AG04450 (cell line): Measurements from ENCODE around the gene SLC36A1. TPM values are rescaled to one million over a fixed set of nuclear protein-coding genes. Genes with fewer than 3 reads are reported as not detected.

Source experiments
- CTCF ChIA-PET: fragments of 300-600, 350-600 bp; formaldehyde crosslinking; extraction: SDS; loops from one replicate; lab custom pipeline; 2022; ENCODE audit warnings: antibody characterized with exemption, inconsistent platforms; lab: Charles Lee
- POLR2A ChIA-PET: fragments of 350-600 bp; formaldehyde crosslinking; extraction: SDS; loops from one replicate; lab custom pipeline; 2021; ENCODE audit warnings: antibody characterized with exemption, inconsistent platforms; lab: Yijun Ruan, JAX
- DNase-seq: peaks from one replicate; pipeline ENCODE4 v3.0.0-alpha.2; 2011; ENCODE audit warnings: low read depth, low spot score
- H3K27ac ChIP-seq: one replicate; pipeline ENCODE4 v1.5.1; 2012; ENCODE audit warnings: low read depth, low read length, control low read depth
- H3K27me3 ChIP-seq: one replicate; pipeline ENCODE4 v1.6.0; 2012; ENCODE audit warnings: low read length; ENCODE audit not compliant: control insufficient read depth, insufficient read depth
- H3K4me3 ChIP-seq: 2 replicates; pipeline ENCODE4 v1.5.1; 2011; ENCODE audit warnings: mild to moderate bottlenecking, low read depth, low read length, control low read depth
- H3K9me3 ChIP-seq: 2 replicates; pipeline ENCODE4 v1.5.1; 2012; ENCODE audit warnings: low read length; ENCODE audit not compliant: control insufficient read depth, insufficient read depth
- CTCF ChIP-seq: IDR thresholded peaks from 2 replicates; pipeline ENCODE4 v1.5.1; 2011; ENCODE audit warnings: low read depth, low read length, control low read depth, inconsistent platforms
- polyA plus RNA-seq: library from polyadenylated mRNA; depleted of rRNA; stranded (reverse); fragments of >200 nt; gene quantifications from 2 replicates; pipeline ENCODE4 v1.2.3, GENCODE V29; 2011

The SLC36A1 gene
- polyA plus RNA-seq, 1 experiment = 22.2 TPM

DNA sequence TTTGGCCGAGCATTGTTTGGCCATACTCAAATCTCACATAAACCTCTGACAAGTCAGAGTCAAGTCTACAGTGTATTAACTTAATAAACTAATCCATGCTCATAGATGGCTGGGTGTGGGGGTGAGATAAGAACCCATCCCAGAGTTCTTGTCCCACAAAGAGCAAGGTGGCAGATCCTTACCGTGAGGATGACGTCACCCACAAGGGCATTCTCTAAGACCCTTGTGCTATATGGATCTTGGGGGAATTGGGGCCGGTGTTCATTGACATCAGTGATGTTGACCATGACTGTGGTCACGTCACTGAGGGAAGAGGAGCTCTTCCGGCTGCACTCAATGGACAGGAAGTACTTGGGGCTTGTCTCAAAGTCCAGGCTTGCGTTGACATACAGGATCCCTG is 81.6 kb downstream of the SLC36A1 start:
- H3K4me3 ChIP-seq = no peak overlapping the region
- TF ChIP-seq CTCF = no peak
- no peaks in the 10 kb centered on the region; the same call in 1 of the 2 replicates for H3K9me3 ChIP-seq
- peaks cover 10% of the 10 kb centered on the region for H3K27me3 ChIP-seq
- POLR2A ChIA-PET = no interaction called here
- no peak for DNase-seq
- CTCF ChIA-PET = interaction anchor here (0.6 to 1.2 kb wide), 2 partner anchors 69 to 130 kb away, joined by 3 read pairs; no protein-coding TSS in a partner anchor
- H3K27ac ChIP-seq = no peak overlapping the region

GRCh38 chr5:151531581-151531980 is 84.2 kb downstream of the SLC36A1 start:
- CTCF ChIA-PET = interaction anchor here (1.2 kb wide), 1 partner anchor 8 kb away, joined by 3 read pairs; no protein-coding TSS in a partner anchor
- peaks cover 8% of the 10 kb centered on the region for H3K27me3 ChIP-seq
- H3K27ac ChIP-seq = no peak overlapping the region
- no peak for DNase-seq
- POLR2A ChIA-PET = no interaction called here
- no peaks in the 10 kb centered on the region; the same call in 1 of the 2 replicates for H3K9me3 ChIP-seq
- no peak overlapping the region for H3K4me3 ChIP-seq
- no peak for TF ChIP-seq CTCF

GRCh38 chr5:151532416-151532815 is 85.0 kb downstream of the SLC36A1 start:
- POLR2A ChIA-PET = no interaction called here
- no peak for TF ChIP-seq CTCF
- no peak overlapping the region for H3K4me3 ChIP-seq

GRCh38 chr5:151534350-151534749 is 86.9 kb downstream of the SLC36A1 start:
- CTCF ChIA-PET = interaction anchor here (1.1 kb wide), 1 partner anchor 117 kb away, joined by 3 read pairs; no protein-coding TSS in a partner anchor
- Histone ChIP-seq H3K9me3 (no peaks in the 10 kb centered on the region; the same call in 1 of the 2 replicates), H3K27me3 (peaks cover 5% of the 10 kb centered on the region), H3K4me3 (no peak overlapping the region), H3K27ac (no peak overlapping the region)
- no peak for TF ChIP-seq CTCF
- DNase-seq = no peak
- POLR2A ChIA-PET = no interaction called here

More at GRCh38 chr5:151532416-151532815, 85.0 kb downstream of the SLC36A1 start:
- Histone ChIP-seq H3K27ac (no peak overlapping the region), H3K27me3 (peaks cover 5% of the 10 kb centered on the region), H3K9me3 (no peaks in the 10 kb centered on the region; the same call in 1 of the 2 replicates)
- CTCF ChIA-PET = interaction anchor here (1.2 kb wide), 2 partner anchors 9 to 119 kb away, joined by 3 read pairs; no protein-coding TSS in a partner anchor
- no peak for DNase-seq

DNA sequence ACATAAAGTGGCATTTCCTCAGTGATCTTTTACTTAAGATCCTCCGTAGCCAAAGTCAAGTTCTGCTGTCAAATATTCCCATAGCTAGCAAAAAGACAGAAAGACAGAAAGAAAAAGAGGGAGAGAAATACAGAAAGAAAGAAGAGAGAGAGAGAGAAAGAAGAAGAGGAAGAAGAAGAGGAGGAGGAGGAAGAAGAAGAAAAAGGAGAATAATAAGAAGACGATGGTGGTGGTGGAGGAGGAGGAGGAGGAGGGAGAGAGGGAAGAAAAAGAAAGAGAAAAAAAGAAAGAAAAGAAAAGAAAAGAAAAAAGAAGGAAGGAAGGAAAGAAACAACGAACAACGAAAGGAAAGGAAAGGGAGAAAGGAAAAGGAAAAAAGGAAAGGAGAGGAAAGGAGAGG is 89.6 kb downstream of the SLC36A1 start:
- H3K4me3 ChIP-seq = no peak overlapping the region
- H3K9me3 ChIP-seq = no peaks in the 10 kb centered on the region
- DNase-seq = no peak
- POLR2A ChIA-PET = no interaction called here
- no peak for TF ChIP-seq CTCF
- no peak overlapping the region for H3K27ac ChIP-seq
- peaks cover 5% of the 10 kb centered on the region for H3K27me3 ChIP-seq
- CTCF ChIA-PET = no interaction called here
